ENCODE results near the gene MPP7. TPM values are rescaled to one million over a fixed set of nuclear protein-coding genes. Genes with fewer than 3 reads are reported as not detected.
A peak's percentile ranks its signal among the peaks of the same experiment; 100 is the strongest.
"Not testable (repeated sequence)": the region's sequence is repeated elsewhere in the genome, so short reads cannot be mapped to it uniquely, and the experiment has no call there.

Gene MPP7
- total RNA-seq: 2.3 and 2.4 TPM in 2 replicates

- peaks cover 16% of the 10 kb centered on the region for H3K27me3 ChIP-seq (ENCODE audit: control insufficient read depth, insufficient read depth, low read length)
- peak; percentile 99 for DNase-seq (ENCODE audit: low read depth)
- no peaks in the 10 kb centered on the region for H3K36me3 ChIP-seq (ENCODE audit: control insufficient read depth, insufficient read depth, low read length)
- no peak for TF ChIP-seq CTCF (IDR thresholded peaks at IDR 0.05; ENCODE audit: insufficient read depth, low read length, poor library complexity, severe bottlenecking)
- H3K4me3 ChIP-seq (ENCODE audit: low read depth, low read length): peak within 1 kb of the TSS; percentile 72
Measured at GRCh38 chr10:28302638-28303488, at the start of gene MPP7. MPP7 (minus strand) TSS chr10:28303064; CDS start chr10:28238604, 64,460 bp downstream.

DNA sequence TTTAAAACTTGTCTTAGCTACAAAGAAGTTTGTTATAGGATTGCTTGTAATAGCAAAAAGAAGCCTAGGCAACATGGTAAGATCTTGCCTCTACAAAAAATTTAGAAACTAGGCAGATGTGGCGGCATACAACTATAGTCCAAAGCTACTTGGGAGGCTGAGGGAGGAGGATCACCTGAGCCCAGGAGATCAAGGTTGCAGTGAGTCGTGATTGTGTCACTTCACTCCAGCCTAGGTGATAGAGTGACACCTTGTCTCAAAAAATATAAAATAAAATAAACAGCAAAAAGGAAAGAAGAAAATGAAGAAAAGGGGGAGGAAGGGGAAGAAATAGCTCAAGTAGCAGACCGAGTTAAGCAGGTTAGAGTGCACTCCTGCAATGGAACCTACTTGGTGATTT lies 47.0 kb upstream of the MPP7 start:
- TF ChIP-seq CTCF (IDR thresholded peaks at IDR 0.05; ENCODE audit: insufficient read depth, low read length, poor library complexity, severe bottlenecking): no peak
- Histone ChIP-seq H3K36me3 (ENCODE audit: control insufficient read depth, insufficient read depth, low read length) (no peaks in the 10 kb centered on the region), H3K4me3 (ENCODE audit: low read depth, low read length) (no peak overlapping the region), H3K27me3 (ENCODE audit: control insufficient read depth, insufficient read depth, low read length) (no peaks in the 10 kb centered on the region)
- DNase-seq (ENCODE audit: low read depth): no peak

DNA sequence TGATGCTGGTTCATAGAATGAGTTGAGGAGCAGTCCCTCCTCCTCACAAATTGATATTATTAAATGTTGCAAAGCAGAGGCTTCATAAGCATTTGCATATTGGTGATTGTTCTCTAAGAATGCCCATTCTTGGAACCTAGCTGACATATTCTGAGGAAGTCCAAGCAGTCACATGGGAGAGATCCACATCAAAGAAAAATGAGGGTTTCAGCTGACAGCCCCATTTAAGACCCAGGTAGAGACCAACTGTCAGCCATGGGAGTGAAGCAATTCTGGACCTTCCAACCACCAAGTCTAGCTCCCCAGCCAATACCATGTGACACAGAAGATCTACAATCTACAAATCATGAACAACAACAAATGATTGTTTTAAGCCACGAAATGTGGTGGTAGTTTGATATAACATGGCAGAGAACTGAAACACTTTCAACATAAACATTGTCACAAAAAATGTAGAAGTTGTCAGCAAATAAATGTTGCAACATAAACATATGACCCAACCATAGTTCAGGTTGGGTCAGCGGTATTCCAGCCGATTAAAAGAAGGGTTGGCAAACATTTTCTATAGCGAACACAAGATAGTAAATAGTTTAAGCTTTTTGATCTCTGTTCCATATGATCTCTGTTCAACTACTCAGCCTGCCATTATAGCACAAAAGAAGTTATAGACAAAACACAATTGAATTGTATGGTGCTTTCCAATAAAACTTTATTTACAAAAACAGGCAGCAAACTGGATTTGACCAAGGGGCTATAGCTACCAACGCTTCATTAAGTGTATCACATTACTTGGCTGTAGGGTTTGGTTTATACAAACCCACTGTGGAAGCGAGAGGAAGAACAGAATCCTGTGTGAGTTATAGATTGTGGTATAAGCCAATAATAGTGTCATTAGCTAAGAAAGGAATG lies 41.4 kb upstream of the MPP7 start:
- Histone ChIP-seq H3K36me3 (ENCODE audit: control insufficient read depth, insufficient read depth, low read length) (no peaks in the 10 kb centered on the region), H3K27me3 (ENCODE audit: control insufficient read depth, insufficient read depth, low read length) (no peaks in the 10 kb centered on the region), H3K4me3 (ENCODE audit: low read depth, low read length) (no peak overlapping the region)
- DNase-seq (ENCODE audit: low read depth): no peak
- TF ChIP-seq CTCF (IDR thresholded peaks at IDR 0.05; ENCODE audit: insufficient read depth, low read length, poor library complexity, severe bottlenecking): no peak

DNA sequence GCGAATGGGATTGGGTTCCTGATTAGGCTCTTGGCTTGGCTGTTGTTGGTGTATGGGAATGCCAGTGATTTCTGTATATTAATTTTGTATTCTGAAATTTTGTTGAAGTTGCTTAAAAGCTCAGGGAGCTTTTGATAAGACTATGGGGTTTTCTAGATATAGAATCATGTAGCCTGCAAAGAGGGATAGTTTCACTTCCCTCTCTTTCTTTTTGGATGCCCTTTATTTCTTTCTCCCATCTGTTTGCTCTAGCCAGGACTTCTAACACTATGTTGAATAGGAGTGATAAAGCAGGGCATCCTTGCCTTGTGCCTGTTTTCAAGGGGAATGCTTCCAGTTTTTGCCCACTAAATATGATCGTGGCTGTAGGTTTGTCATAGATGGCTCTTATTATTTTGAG lies 40.4 kb upstream of the MPP7 start:
- TF ChIP-seq CTCF (IDR thresholded peaks at IDR 0.05; ENCODE audit: insufficient read depth, low read length, poor library complexity, severe bottlenecking): no peak
- no peak for DNase-seq (ENCODE audit: low read depth)
- Histone ChIP-seq H3K4me3 (ENCODE audit: low read depth, low read length) (no peak overlapping the region), H3K27me3 (ENCODE audit: control insufficient read depth, insufficient read depth, low read length) (no peaks in the 10 kb centered on the region), H3K36me3 (ENCODE audit: control insufficient read depth, insufficient read depth, low read length) (no peaks in the 10 kb centered on the region)

DNA sequence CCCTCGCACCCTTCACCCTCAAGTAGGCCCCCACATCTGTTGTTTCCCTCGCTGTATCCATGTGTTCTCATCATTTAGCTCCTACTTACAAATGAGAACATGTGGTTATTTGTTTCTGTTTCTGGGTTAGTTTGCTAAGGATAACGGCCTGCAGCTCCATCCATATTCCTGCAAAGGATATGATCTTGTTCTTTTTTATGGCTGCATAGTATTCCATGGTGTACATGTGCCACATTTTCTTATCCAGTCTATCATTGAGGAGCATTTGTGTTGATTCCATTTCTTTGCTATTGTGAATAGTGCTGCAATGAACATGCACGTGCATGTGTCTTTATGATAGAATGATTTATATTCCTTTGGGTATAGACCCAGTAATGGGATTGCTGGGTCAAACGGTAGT lies 38.8 kb upstream of the MPP7 start:
- not testable (repeated sequence) for H3K36me3 ChIP-seq (ENCODE audit: control insufficient read depth, insufficient read depth, low read length); DNase-seq (ENCODE audit: low read depth); H3K27me3 ChIP-seq (ENCODE audit: control insufficient read depth, insufficient read depth, low read length); H3K4me3 ChIP-seq (ENCODE audit: low read depth, low read length)

GRCh38 chr10:28332726-28333125 lies 29.9 kb upstream of the MPP7 start:
- no peaks in the 10 kb centered on the region for H3K36me3 ChIP-seq (ENCODE audit: control insufficient read depth, insufficient read depth, low read length)
- no peaks in the 10 kb centered on the region for H3K27me3 ChIP-seq (ENCODE audit: control insufficient read depth, insufficient read depth, low read length)
- TF ChIP-seq CTCF (IDR thresholded peaks at IDR 0.05; ENCODE audit: insufficient read depth, low read length, poor library complexity, severe bottlenecking): no peak
- no peak overlapping the region for H3K4me3 ChIP-seq (ENCODE audit: low read depth, low read length)
- no peak for DNase-seq (ENCODE audit: low read depth)

All from kidney epithelial cell (primary cell).